GM19468 (cell line): ENCODE data around the gene TFCP2.

Experiments
- ATAC-seq: cut with Tn5 transposase; IDR thresholded peaks from one replicate; pipeline ENCODE4 v1.9.1; 2021; ENCODE audit warnings: mild to moderate bottlenecking, moderate library complexity, moderate number of reproducible peaks; ENCODE audit not compliant: unreplicated experiment; ENCODE audit errors: extremely low read depth

Gene TFCP2

DNA sequence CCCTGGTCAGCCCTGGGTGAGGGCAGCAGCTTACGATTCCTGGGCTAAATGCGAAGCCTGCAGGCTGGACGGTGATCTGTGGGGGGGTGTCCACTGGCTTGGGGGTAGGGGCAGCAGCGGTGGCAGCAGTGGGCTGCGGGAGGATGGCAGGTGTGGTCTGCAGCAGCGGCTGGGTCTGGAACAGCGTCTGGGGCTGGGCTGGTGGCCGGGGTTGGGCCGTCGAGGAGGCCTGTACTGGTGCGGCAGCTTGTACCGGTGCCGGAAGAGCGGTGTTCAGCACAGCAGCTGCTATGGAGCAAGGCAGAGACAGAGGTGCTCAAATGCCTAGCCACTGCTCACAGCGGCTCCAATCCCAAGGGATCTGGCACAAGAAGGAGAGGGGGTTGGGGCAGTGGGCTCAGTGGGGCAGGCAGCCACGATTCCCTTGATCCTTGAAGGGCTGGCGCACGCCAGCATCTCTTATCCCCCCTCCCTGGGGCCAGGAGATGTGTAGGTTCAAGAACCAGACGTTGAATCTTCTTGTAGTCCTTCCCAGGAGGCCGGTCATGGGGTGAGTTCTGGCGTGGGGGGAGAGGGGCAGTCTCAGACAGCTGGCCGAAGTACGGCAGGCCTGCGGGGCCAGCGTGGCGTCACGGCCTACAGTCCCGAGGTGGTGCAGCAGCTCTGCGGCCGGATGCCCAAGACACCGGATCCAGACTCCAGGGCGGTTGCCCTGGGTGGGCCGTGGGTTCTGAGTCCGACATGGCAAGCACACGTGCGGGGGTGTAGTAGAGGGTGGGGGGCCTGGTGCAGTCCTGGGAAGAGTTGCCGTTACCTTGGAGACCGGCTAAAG lies 25.0 kb upstream of the TFCP2 start:
- no peak for ATAC-seq

DNA sequence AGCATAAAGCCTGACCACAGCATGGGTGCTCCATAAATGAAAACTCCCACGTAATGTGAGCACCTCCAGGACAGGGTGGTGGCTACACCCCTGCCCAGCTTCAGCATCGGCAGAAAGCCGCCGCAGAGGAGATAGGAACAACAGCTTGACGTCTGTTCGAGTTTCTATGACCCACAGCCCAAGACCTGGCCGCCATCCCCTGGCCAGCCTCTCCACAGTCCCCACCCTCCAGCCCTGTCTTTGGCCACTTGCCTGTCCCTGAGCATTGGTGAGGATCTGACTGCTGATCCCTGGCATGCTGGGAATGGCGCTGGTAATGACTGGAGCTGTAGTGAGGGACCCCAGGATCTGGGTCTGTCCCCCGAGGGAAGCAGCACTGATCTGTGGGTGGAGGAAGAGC lies 23.6 kb upstream of the TFCP2 start:
- no peak for ATAC-seq

DNA sequence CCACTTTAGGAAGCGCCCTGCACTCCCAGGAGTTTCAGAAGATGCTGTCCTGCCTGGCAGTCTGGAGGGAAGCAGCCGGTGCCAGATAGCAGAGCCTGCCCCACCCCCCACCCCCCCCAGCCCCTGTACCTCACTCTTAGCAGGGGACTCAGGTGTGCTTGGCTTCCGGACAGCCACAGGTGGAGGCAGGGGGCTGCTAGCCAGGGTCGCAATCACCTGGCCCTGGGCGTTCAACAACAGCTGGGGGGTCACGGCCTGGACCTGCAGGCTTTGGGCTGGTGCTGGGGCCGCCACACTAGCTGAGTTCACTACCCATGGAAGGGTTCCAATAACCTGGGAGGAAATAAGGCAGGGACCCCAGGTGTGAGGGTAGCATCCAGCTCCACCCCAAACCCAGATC lies 22.9 kb upstream of the TFCP2 start:
- no peak for ATAC-seq

DNA sequence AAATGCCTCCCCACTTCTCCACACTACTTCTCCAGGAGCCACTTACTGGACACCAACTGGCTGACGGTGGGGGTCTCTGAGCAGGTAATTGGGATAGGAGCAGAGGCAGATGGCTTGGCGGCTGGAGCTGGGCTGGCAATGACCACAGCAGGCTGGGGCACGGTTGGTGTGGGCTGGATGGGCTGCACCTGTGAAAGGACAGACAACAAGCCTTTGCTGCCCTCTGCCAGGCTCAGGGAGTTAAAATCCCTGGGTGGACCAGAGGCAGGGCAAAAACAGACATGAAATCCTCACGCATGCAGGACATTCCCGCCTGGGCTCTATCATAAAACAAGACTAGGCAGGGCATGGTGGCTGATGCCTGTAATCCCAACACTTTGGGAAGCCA lies 19.3 kb upstream of the TFCP2 start:
- ATAC-seq = no peak

GRCh38 chr12:51191516-51192283 lies 18.8 kb upstream of the TFCP2 start:
- ATAC-seq = no peak

DNA sequence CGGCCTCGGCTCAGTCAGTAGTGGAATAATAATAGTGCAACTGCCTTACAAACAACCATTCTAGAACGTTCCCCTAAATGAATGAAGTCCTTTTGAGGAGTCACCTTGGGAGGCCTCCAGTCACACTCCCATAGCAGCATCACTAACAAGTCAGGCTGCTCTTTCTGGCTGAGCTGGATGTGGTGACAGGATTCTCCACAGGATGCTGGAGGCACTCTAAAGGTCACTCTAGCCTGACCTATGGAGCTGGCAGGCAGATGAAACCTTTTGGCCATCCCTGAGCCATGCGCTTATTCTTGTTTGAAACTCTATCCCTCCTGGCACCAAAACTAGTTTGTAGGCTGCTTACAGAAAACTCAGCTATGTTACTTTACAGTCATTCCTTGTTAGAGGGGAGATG lies 17.9 kb upstream of the TFCP2 start:
- ATAC-seq = no peak

DNA sequence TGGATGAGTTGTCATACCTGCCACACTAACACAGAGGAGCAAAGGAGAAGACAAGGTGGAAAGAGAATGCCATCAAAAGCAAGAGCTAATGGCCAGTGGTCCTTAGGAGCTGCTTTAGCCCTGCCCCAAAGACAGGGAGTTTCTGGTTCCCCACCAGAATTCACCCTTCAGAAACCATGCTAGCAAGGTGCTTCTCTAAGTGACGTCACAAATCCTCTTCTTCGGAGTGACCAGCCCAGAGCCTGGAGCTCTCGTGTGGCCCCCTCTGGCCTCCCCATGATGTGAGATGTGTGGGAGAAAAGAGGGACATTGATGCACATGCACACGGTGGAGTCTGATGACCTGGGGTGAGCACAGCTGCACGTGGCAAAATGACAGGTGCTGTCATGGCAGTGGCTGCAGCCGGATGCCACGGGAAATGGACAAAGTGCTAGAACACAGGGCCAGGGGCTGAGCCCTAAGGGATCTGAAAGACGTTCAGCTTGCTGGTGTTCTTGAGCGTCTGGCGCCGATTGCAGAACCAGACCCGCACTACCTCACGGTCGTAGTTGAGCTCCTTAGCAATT lies 16.9 kb upstream of the TFCP2 start:
- no peak for ATAC-seq

DNA sequence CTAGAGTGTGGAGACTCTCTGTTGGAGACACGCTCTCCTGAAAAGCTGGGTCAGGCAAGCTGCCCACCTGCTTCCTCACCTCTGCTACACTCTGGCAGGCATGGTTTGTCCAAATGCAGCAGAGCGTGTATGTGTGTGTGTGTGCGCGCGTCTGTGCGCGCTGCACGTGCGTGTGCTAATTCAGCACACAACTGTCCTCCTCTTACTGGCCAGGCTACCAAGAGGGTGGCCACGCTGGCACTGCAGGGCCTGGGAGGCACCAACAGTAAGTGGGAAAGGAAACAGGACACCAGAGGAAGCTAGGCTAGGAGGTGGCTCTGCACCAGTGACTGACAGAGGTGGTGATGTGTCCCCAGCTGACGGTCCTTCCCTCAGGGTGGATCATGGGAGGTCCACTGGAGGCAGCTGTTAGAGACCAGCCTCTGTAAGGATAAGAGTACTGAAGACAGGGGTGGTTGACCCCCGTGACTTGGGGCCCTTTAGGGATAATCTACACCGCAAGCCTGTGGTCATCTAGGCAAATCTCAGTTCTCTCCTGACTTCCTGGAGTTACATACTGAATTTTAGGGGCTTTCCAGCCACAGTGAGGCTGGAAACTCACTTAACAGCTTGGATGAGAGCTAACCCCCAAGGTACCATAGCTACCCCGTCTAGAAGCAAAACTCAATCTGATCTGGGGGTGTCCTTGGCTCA lies 15.6 kb upstream of the TFCP2 start:
- ATAC-seq = no peak

DNA sequence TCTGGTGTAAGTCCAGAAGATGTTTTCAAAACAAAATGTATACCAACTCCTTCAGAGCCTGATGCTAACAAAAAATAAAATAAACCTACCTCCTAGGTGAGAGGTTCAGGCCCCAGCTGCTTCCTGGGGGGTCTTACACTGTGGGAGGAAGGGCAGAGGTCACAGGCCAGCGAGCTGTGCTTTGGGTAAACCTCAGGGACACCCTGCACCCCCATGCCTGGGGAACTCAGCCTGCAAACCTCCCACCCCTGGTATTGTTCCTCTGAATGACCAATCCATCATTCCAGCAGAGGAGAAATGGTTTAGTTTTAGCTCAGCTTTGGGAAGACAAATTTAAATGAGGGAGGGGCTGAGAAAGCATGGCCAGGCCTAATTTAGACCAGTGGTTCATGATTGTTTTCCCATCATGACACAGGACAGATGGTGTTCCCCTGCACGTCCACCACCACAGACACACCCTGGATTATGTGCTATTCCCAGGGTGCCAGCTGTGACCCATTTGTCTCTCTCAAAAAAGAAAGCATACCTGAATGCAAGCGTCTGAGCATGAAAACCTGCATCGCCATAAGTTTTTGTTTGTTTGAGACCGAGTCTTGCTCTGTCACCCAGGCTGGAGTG lies 14.5 kb upstream of the TFCP2 start:
- no peak for ATAC-seq

DNA sequence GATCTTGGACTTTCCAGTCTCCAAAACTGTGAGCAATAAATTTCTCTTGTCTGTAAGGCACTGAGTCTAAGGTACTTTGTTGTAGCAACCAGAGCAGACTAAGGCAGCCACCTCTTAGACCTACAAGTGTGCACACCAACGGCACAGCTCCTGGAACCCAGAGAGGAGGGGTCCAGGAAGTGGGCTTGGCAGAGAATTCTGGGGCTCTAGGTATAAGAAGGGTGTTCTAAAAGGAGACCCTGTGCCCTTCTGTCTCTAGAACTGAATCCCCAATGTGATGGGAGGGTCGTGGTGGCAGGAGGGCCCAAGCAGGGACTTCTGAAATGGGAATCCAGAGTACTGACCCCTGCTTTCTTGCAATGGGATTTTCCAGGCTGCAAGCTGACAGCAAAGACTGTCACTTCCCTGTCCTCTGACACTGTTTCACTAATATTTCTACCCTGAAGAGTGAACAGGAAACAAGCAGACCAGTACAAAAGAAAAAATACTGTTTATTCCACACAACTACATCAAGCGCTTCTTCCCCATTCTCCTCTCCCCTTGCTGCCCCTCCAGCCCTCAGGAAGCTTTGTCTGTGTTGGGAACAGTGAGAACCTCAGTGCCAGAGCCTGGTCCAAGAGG lies 13.6 kb upstream of the TFCP2 start:
- no peak for ATAC-seq

DNA sequence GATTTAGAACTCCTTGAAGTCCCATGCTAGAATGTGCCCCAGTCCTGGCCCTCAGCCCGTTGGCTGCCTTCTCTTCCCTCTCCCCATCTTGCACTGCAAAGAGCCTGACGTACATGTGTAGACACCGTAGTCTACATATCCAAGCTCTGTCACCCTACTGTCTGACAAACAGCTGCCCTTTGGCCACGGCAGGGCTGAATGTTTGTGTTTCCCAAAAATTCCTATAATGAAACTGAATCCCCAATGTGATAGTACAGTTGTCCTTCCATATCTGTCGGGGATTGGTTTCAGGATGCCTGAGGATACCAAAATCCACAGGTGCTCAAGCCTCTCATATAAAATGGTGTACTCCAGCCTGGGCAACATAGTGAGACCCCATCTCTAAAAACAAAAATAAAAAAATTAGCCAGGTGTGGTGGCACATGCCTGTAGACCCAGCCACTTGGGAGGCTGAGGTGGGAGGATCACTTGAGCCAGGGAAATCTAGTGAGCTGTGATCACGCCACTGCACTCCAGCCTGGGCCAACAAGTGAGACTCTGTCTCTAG lies 12.3 kb upstream of the TFCP2 start:
- no peak for ATAC-seq

DNA sequence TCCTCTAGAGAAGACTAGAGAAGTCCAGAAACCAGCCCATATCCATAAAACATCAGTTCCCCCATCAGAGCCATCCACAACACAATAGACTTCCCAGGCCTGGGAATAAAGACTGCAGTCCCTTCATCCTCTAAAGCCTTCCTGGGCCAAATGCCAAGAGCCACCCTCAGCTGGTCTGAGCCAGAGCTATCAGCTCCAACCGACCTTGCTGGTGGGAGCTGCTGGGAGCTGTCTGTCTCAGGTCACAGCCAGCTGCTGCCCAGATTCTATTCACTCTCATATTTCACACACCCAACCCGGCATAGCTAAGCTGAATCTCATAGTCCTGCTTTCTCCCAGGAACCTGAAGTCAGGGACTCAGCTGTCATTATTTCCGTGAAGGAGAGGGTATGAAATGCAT lies 10.9 kb upstream of the TFCP2 start:
- ATAC-seq = no peak

- no peak for ATAC-seq
Observed at GRCh38 chr12:51183349-51183748, 10.4 kb upstream of the TFCP2 start.

GRCh38 chr12:51181558-51181957 lies 8.6 kb upstream of the TFCP2 start:
- ATAC-seq = no peak

- ATAC-seq = no peak
Observed at GRCh38 chr12:51177897-51178296, 5.0 kb upstream of the TFCP2 start.

DNA sequence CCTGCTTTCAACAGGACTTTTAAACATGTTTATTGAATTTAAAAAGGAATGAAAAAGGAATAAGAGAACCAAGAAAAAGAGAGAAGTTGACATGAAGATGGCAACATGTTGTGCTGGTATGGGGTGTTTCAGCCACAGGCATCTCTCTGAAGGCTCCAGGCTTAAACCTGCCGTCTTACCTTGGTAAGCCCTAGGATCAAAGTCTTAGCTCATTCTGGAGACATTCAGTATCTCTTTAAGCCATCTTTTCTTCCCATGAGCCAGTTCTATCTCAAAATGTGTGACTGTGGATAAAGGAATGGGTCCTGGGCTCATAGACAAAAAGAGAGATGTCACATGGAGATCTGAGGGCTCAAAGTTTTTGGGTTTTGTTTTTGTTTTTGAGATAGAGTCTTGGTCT lies 1.6 kb upstream of the TFCP2 start:
- ATAC-seq = no peak

- no peak for ATAC-seq
Observed at GRCh38 chr12:51171884-51172514, 936 bp downstream of the TFCP2 start.

- no peak for ATAC-seq
Observed at GRCh38 chr12:51163795-51164194, 9.1 kb downstream of the TFCP2 start.

GRCh38 chr12:51162217-51162616 lies 10.7 kb downstream of the TFCP2 start:
- ATAC-seq = no peak
